Measurements from ENCODE around the gene ELAVL1. TPM values are rescaled to one million over a fixed set of nuclear protein-coding genes. Genes with fewer than 3 reads are reported as not detected.

Gene ELAVL1
- total RNA-seq, 1 donor from 2014 or later: 89.6 TPM

GRCh38 chr19:7924651-7925170, 80.7 kb downstream of the ELAVL1 start:
- Mint-ChIP-seq H3K4me1 (ENCODE audit: unreplicated experiment) (peaks cover 48% of the 10 kb centered on the region), H3K4me3 (ENCODE audit: unreplicated experiment) (peak overlapping the region; percentile 42), H3K9me3 (ENCODE audit: unreplicated experiment) (no peaks in the 10 kb centered on the region), H3K36me3 (ENCODE audit: unreplicated experiment) (peaks cover 5% of the 10 kb centered on the region), H3K27me3 (ENCODE audit: unreplicated experiment) (no peaks in the 10 kb centered on the region), H3K27ac (ENCODE audit: unreplicated experiment) (no peak overlapping the region)
- DNase-seq (ENCODE audit: extremely low spot score, unreplicated experiment): no peak
- no peak for TF ChIP-seq CTCF (IDR thresholded peaks at IDR 0.05)

GRCh38 chr19:7924241-7924640, 81.2 kb downstream of the ELAVL1 start:
- no peaks in the 10 kb centered on the region for H3K27me3 Mint-ChIP-seq (ENCODE audit: unreplicated experiment)
- H3K36me3 Mint-ChIP-seq (ENCODE audit: unreplicated experiment): peaks cover 5% of the 10 kb centered on the region
- TF ChIP-seq CTCF (IDR thresholded peaks at IDR 0.05): no peak
- DNase-seq (ENCODE audit: extremely low spot score, unreplicated experiment): no peak
- peaks cover 46% of the 10 kb centered on the region for H3K4me1 Mint-ChIP-seq (ENCODE audit: unreplicated experiment)
- peak overlapping the region; percentile 70 for H3K27ac Mint-ChIP-seq (ENCODE audit: unreplicated experiment)
- no peaks in the 10 kb centered on the region for H3K9me3 Mint-ChIP-seq (ENCODE audit: unreplicated experiment)
- no peak overlapping the region for H3K4me3 Mint-ChIP-seq (ENCODE audit: unreplicated experiment)

- Mint-ChIP-seq H3K27me3 (ENCODE audit: unreplicated experiment) (no peaks in the 10 kb centered on the region), H3K4me3 (ENCODE audit: unreplicated experiment) (no peak overlapping the region)
These were observed 81.9 kb downstream of the ELAVL1 start for GRCh38 chr19:7923295-7924191.

GRCh38 chr19:7922836-7923195, 82.6 kb downstream of the ELAVL1 start:
- no peaks in the 10 kb centered on the region for H3K9me3 Mint-ChIP-seq (ENCODE audit: unreplicated experiment)
- H3K4me1 Mint-ChIP-seq (ENCODE audit: unreplicated experiment): peaks cover 33% of the 10 kb centered on the region
- no peaks in the 10 kb centered on the region for H3K27me3 Mint-ChIP-seq (ENCODE audit: unreplicated experiment)
- H3K4me3 Mint-ChIP-seq (ENCODE audit: unreplicated experiment): no peak overlapping the region
- DNase-seq (ENCODE audit: extremely low spot score, unreplicated experiment): no peak
- H3K27ac Mint-ChIP-seq (ENCODE audit: unreplicated experiment): no peak overlapping the region
- no peaks in the 10 kb centered on the region for H3K36me3 Mint-ChIP-seq (ENCODE audit: unreplicated experiment)
- no peak for TF ChIP-seq CTCF (IDR thresholded peaks at IDR 0.05)

More at GRCh38 chr19:7923295-7924191, 81.9 kb downstream of the ELAVL1 start:
- peaks cover 4% of the 10 kb centered on the region for H3K36me3 Mint-ChIP-seq (ENCODE audit: unreplicated experiment)
- H3K27ac Mint-ChIP-seq (ENCODE audit: unreplicated experiment): peak overlapping the region; percentile 23
- TF ChIP-seq CTCF (IDR thresholded peaks at IDR 0.05): no peak
- H3K9me3 Mint-ChIP-seq (ENCODE audit: unreplicated experiment): no peaks in the 10 kb centered on the region
- H3K4me1 Mint-ChIP-seq (ENCODE audit: unreplicated experiment): peaks cover 39% of the 10 kb centered on the region
- DNase-seq (ENCODE audit: extremely low spot score, unreplicated experiment): no peak
